ENCODE results near the gene GLDC. TPM values are rescaled to one million over a fixed set of nuclear protein-coding genes. Genes with fewer than 3 reads are reported as not detected.
A peak's percentile ranks its signal among the peaks of the same experiment; 100 is the strongest.
"Not testable (repeated sequence)": the region's sequence is repeated elsewhere in the genome, so short reads cannot be mapped to it uniquely, and the experiment has no call there.

The GLDC gene
- 10 to 100 TPM; 18.4 to 25.3 (median 19.6) TPM for polyA plus RNA-seq (ENCODE audit: insufficient read length in 4 of 4)

GRCh38 chr9:6645355-6646292 is at the start of gene GLDC:
GLDC (minus strand) TSS chr9:6645729; CDS start chr9:6645499, 230 bp downstream.
- DNase-seq (ENCODE audit: low read depth in 4 of 4, low spot score in 3 of 4), result peak; percentile 42 to 61 (median 52)

DNA sequence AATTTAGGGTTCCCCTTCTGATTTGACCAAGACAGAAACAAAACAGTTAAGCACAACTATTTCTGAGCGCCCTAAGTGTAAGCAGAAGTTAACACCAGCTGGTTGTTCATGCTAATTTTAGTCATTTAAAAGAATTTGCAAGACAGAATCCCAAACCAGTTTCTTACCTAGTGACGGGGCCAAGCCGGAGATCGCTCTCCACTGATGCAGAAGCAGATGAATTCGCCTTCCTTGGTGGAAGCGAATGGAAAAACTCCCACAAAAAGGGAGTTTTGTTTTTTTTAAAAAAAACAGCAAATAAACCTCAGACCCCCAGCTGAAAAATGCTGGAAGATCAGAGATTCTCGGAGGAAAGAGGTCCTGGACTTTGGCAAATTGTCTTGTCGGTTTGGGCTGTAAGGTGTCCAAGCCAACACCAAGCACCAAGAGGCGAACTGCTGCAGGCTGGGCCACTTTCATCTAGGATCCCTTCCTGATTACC is 47.4 kb upstream of the GLDC start:
- DNase-seq (ENCODE audit: low read depth in 4 of 4, low spot score in 3 of 4), result no peak

DNA sequence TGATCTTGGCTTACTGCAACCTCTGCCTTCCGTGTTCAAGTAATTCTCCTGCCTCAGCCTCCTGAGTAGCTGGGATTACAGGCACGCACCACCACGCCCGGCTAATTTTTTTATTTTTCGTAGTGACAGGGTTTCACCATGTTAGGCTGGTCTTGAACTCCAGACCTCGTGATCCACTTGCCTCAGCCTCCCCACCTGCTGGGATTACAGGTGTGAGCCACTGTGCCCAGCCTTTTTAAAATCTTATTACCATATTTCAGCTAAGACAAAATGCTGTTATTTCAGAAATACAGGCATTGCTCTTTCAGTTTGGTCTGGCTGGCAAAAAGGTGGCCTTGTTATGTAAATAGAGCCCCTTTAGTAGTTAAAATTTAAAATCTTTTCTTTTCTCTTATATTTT is 46.9 kb upstream of the GLDC start:
- DNase-seq (ENCODE audit: low read depth in 4 of 4, low spot score in 3 of 4), result no peak

DNA sequence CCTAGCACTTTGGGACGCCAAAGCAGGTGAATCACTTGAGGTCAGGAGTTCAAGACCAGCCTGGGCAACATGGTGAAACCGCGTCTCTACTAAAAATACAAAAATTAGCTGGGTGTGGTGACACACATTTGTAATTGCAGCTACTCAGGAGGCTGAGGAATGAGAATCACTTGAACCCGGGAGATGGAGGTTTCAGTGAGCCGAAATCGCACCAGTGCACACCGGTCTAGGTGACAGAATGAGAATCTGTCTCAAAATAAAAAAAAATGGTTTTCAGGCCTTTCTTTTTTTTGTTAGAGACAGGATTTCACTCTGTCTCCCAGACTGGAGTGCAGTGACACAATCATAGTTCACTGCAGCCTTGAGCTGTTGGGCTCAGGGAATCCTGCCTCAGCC is 45.1 kb upstream of the GLDC start:
- DNase-seq (ENCODE audit: low read depth in 4 of 4, low spot score in 3 of 4), result not testable (repeated sequence)

DNA sequence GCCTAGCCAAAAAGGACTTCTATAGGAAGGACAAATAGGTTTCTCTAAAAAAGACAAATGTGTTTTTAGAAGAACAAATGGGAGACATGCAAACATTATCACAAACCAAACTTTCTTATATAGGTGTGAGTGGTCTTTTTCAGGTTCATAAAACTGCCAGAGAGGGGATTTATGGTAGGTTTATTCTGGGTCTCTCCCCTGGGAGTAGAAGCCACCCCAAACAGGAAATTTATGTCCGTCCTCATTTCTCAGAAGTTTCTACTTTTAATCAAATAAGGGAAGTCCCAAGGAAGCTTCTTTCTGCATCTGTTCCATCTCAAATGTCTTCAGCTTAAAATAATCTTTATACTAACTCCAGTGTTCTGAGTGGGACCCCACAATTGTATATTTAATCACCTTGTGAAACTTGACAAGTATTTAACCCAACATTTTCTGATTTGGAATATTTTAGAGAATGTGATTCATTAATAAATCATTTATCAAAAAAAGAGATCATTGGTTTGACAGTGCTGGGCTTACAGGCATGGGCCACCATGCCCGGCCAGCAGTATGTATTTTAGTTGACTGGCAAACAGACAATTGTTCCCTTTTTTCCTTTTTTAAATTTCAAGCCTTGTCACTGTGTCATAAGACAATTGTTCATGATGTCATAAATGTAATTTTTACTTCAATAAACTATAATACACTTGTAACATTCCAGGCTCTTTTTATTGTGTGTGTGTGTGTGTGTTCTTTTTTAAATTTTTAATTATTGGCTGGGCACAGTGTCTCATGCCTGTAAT is 44.6 kb upstream of the GLDC start:
- no peak for DNase-seq (ENCODE audit: low read depth in 4 of 4, low spot score in 3 of 4)

DNA sequence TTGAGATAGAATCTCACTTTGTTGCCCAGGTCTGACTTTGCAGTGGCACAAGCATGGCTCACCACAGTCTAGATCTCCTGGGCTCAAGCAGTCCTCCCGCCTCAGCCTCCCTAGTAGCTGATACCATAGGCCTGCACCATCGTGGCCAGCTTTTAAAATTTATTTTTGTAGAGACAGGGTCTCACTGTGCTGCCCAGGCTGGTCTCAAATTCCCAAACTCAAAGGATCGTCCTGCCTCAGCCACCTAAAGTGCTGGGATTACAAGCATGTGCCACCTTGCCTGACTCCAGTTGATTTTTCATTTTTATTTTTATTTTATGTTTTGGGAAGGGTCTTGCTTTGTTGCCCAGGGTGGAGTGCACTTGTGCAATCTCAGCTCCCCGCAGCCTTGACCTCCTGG is 41.7 kb upstream of the GLDC start:
- no peak for DNase-seq (ENCODE audit: low read depth in 4 of 4, low spot score in 3 of 4)

- DNase-seq (ENCODE audit: low read depth in 4 of 4, low spot score in 3 of 4), result no peak
Measured at GRCh38 chr9:6686396-6686795, 40.9 kb upstream of the GLDC start.

- no peak for DNase-seq (ENCODE audit: low read depth in 4 of 4, low spot score in 3 of 4)
Measured at GRCh38 chr9:6681957-6682501, 36.5 kb upstream of the GLDC start.

- DNase-seq (ENCODE audit: low read depth in 4 of 4, low spot score in 3 of 4), result peak; percentile 91 to 96 (median 94)
Measured at GRCh38 chr9:6681147-6681956, 35.8 kb upstream of the GLDC start.

DNA sequence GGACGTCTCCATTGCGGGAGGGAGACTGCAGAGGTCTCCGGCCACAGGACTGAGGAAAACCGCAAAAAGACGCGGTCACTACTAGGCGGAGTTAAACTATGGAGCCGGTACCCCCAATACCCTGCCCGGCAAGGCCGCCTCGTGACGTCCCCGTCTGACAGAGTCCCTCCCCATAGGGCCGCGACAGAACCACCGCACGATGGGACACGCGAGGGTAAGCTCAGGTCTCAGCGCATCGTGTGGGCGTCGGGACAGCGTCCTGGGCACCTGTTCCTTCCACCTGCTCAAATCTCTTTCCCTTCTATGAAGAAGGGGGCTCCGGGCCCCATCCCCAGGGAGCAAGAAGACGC is 35.2 kb upstream of the GLDC start:
- DNase-seq (ENCODE audit: low read depth in 4 of 4, low spot score in 3 of 4), result peak in 1 of 4 donors; percentile 30

GRCh38 chr9:6677803-6678202 is 32.3 kb upstream of the GLDC start:
- no peak for DNase-seq (ENCODE audit: low read depth in 4 of 4, low spot score in 3 of 4)

DNA sequence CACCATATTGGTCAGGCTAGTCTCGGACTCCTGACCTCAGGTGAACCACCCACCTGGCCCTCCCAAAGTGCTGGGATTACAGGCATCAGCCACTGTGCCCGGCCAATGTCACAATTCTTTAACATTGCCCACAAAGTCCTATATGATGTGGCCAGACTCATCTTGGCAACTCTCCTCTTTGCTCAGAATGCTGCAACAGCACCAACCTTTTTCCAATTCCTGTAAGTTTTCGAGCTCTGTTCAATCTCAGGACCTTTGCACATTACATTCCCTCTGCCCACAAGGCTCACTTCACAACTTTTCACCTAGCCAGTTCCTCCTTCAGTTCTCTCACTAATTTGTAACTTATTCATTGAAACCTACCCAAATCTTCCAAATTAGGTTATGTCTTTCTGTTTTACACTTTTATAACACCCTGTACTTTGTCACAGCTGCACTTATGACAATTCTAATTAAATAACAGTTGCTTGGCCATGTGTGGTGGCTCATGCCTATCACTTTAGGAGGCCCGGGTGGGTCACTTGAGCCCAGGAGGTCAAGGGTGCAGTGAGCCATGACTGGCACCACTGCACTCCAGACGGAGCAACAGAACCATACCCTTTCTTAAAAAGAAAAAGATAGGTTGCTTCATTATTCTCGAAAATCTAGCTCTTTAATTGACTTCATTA is 30.9 kb upstream of the GLDC start:
- DNase-seq (ENCODE audit: low read depth in 4 of 4, low spot score in 3 of 4), result no peak

GRCh38 chr9:6675268-6675667 is 29.7 kb upstream of the GLDC start:
- no peak for DNase-seq (ENCODE audit: low read depth in 4 of 4, low spot score in 3 of 4)

DNA sequence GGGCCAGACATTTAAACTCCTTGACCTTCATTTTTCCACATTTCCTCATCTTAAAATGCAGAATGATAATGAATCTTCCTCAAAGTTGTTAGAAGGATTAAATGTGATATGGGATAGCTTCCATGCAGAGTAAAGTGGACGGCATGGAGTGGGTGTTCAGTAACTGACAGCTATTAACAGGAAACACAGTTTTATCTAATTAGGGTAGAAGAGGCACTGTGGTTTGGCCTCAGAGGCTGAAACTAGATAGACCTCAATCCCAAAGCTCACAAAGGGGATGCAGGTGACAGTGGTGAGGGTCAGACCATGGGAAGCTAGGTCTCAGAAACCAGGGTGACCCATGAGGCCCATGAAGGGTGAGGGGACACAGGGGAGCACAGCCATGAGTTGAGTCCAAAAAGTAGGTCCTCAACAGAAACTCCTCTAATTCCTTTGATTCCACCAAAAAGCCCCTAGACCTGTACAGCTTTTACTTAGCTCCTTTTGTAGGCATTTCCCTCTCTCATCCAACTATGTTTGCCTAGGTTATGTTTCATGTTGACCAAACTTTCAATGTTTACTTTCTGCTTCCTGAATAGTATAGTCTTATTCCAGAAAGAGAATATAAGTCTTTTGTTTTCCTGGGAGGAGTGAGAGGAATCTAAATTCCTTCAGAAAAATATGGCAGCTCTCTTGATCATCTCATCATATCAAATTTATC is 27.9 kb upstream of the GLDC start:
- DNase-seq (ENCODE audit: low read depth in 4 of 4, low spot score in 3 of 4), result no peak

GRCh38 chr9:6672118-6672517 is 26.6 kb upstream of the GLDC start:
- DNase-seq (ENCODE audit: low read depth in 4 of 4, low spot score in 3 of 4), result no peak

DNA sequence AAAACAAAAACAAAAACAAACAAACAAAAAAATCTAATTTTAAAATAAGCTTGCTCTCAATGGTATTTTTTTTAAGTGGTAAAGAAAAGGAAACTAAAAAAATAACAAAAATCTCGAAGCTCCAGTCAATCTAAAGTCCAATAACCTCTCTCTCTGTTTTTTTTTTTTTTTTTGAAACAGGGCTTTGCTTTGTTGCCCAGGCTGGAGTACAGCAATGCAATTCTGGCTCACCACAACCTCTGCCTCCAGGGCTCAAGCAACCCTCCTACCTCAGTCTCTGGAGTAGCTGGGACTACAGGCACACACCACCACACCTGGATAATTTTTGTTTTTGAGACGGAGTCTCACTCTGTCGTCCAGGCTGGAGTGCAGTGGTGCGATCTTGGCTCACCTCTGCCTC is 25.9 kb upstream of the GLDC start:
- no peak for DNase-seq (ENCODE audit: low read depth in 4 of 4, low spot score in 3 of 4)

- DNase-seq (ENCODE audit: low read depth in 4 of 4, low spot score in 3 of 4), result no peak
Measured at GRCh38 chr9:6669881-6670280, 24.4 kb upstream of the GLDC start.

DNA sequence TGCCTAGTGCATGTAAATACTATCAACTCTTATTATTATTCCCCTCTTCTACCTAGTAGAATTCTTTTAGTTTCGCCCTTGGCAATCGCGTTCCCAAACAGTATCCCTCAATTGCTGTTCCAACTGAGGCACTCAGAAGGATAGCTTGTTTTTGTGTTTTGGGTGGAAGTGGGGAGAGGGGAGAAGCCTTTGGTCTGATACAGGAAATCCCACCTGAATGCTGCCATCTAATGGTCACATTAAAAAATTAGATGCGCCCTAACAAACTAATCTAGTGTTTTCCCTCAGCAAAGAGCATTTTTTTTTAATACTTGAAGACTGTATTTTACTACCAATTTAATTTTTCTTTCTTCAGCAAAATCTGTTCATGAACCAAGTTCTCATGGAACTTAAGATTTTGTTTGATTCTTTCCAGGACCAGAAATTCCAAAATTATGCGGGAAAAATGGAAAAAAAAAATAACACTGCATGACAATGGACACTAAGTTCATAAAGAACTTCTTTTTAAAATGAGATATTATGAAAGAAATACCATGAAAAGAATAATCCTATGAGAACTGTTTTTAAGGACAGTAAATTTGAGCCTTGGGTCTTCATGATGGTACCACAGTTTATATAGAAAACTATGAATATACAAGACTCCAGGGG is 22.2 kb upstream of the GLDC start:
- DNase-seq (ENCODE audit: low read depth in 4 of 4, low spot score in 3 of 4), result no peak

DNA sequence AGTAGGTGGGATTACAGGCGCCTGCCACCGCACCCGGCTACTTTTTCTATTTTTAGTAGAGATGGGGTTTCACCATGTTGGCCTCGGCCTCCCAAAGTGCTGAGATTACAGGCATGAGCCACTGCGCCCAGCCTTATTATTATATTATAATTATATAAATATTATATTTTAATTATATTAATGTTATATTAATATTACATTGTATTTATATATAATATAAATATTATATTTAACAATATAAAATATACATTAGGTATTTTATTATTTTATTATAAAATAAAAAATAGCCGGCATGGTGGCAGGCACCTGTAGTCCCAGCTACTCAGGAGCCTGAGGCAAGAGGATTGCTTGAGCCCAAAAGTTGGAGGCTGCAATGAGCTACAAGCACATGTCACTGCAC is 21.6 kb upstream of the GLDC start:
- DNase-seq (ENCODE audit: low read depth in 4 of 4, low spot score in 3 of 4), result no peak

Measured in right renal pelvis (tissue), 4 donors.